A549 (cell line): Measurements from ENCODE around the gene ZNF433.

Experiments used
- CEBPB ChIP-seq, 2 experiments: fragments of >200 bp in 1 of 2; sonication (Bioruptor Twin) in 1 of 2; formaldehyde crosslinking in 1 of 2; IDR thresholded peaks; 2 replicates each; pipeline ENCODE4 v1.6.1; 2012 to 2016
- EHMT2 ChIP-seq: fragments of 200-600 bp; sonication (generic); IDR thresholded peaks from 2 replicates; pipeline ENCODE4 v1.6.1; 2016; ENCODE audit warnings: antibody characterized with exemption, low read depth, mild to moderate bottlenecking, moderate library complexity
- EP300 ChIP-seq, 2 experiments: fragments of >200 bp; sonication (Bioruptor Twin); formaldehyde crosslinking; IDR thresholded peaks; 2 replicates in 1 of 2; 3 replicates in 1 of 2; pipeline ENCODE4 v1.6.1; 2016 to 2017
- HDAC2 ChIP-seq: fragments of 200-600 bp; sonication (generic); IDR thresholded peaks from 2 replicates; pipeline ENCODE4 v1.6.1; 2016
- HEYL ChIP-seq: fragments of 250-450 bp; sonication (Bioruptor Pico); IDR thresholded peaks from 2 replicates; pipeline ENCODE4 v1.8.0; 2021; ENCODE audit warnings: mild to moderate bottlenecking, moderate library complexity
- NR3C1 ChIP-seq: fragments of >200 bp; sonication (Bioruptor Twin); formaldehyde crosslinking; IDR thresholded peaks from 3 replicates; pipeline ENCODE4 v1.6.1; 2017
- POLR2A ChIP-seq: IDR thresholded peaks from 2 replicates; pipeline ENCODE4 v1.6.1; 2012; ENCODE audit warnings: mild to moderate bottlenecking, low read length
- RCOR1 ChIP-seq: fragments of 150-350 bp; IDR thresholded peaks from 2 replicates; pipeline ENCODE4 v1.6.1; 2014; ENCODE audit warnings: antibody characterized with exemption, low read length, low read depth
- RFX5 ChIP-seq: fragments of 450-650 bp; IDR thresholded peaks from 2 replicates; pipeline ENCODE4 v1.7.1; 2014; ENCODE audit warnings: antibody characterized with exemption, mild to moderate bottlenecking, moderate library complexity
- ZFP36 ChIP-seq: fragments of 450-650 bp; IDR thresholded peaks from 2 replicates; pipeline ENCODE4 v1.6.1; 2014; ENCODE audit warnings: borderline replicate concordance; ENCODE audit not compliant: partially characterized antibody
- TF ChIP-seq, protein P1 (sequence below): fragments of >200 bp; sonication (Bioruptor Twin); formaldehyde crosslinking; IDR thresholded peaks from 3 replicates; pipeline ENCODE4 v1.5.1; 2016
- TF ChIP-seq, protein P2 (sequence below): fragments of 250-450 bp; sonication (Bioruptor Pico); IDR thresholded peaks from 2 replicates; pipeline ENCODE4 v1.5.0; 2021; ENCODE audit warnings: mild to moderate bottlenecking, moderate library complexity, borderline replicate concordance

DNA sequence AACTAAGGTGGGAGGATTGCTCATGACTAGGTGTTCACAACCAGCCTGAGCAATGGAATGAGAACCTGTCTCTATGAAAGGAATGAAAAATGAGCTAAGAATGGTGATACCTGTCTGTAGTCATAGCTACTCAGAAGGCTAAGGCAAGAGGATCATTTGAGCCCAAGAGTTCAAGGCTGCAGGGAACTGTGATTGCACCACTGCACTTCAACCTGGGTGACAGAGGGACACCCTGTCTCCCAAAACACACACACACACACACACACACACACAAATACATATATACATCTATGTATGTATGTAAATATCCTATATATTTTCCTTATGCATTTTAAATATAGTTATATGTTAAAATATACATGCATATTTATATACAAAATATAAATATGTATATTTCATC, 7.4 kb upstream of the ZNF433 start:
- TF ChIP-seq CEBPB (IDR thresholded peaks at IDR 0.05) (no peak), HEYL (no peak), HDAC2 (no peak), POLR2A (no peak), NR3C1 (no peak), RCOR1 (no peak), EHMT2 (no peak), RFX5 (no peak), EP300 (IDR thresholded peaks at IDR 0.05) (no peak), ZFP36 (no peak)
- TF ChIP-seq, protein P1, sequence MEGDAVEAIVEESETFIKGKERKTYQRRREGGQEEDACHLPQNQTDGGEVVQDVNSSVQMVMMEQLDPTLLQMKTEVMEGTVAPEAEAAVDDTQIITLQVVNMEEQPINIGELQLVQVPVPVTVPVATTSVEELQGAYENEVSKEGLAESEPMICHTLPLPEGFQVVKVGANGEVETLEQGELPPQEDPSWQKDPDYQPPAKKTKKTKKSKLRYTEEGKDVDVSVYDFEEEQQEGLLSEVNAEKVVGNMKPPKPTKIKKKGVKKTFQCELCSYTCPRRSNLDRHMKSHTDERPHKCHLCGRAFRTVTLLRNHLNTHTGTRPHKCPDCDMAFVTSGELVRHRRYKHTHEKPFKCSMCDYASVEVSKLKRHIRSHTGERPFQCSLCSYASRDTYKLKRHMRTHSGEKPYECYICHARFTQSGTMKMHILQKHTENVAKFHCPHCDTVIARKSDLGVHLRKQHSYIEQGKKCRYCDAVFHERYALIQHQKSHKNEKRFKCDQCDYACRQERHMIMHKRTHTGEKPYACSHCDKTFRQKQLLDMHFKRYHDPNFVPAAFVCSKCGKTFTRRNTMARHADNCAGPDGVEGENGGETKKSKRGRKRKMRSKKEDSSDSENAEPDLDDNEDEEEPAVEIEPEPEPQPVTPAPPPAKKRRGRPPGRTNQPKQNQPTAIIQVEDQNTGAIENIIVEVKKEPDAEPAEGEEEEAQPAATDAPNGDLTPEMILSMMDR: no peak
- TF ChIP-seq, protein P2, sequence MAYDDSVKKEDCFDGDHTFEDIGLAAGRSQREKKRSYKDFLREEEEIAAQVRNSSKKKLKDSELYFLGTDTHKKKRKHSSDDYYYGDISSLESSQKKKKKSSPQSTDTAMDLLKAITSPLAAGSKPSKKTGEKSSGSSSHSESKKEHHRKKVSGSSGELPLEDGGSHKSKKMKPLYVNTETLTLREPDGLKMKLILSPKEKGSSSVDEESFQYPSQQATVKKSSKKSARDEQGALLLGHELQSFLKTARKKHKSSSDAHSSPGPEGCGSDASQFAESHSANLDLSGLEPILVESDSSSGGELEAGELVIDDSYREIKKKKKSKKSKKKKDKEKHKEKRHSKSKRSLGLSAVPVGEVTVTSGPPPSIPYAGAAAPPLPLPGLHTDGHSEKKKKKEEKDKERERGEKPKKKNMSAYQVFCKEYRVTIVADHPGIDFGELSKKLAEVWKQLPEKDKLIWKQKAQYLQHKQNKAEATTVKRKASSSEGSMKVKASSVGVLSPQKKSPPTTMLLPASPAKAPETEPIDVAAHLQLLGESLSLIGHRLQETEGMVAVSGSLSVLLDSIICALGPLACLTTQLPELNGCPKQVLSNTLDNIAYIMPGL (CRISPR knock-in tag): no peak
